NCI-H526 (cell line): ENCODE measurements around the gene CACHD1.

ENCODE experiments used
- DNase-seq, 2 experiments: peaks; one replicate each; lab custom pipeline; 2025; lab: John Stamatoyannopoulos, UW

Gene CACHD1

GRCh38 chr1:64469977-64470664 is at the start of gene CACHD1:
CACHD1 (plus strand) TSS chr1:64470129; CDS start chr1:64470745, 616 bp downstream.
- peak; percentile 58 to 96 for DNase-seq

DNA sequence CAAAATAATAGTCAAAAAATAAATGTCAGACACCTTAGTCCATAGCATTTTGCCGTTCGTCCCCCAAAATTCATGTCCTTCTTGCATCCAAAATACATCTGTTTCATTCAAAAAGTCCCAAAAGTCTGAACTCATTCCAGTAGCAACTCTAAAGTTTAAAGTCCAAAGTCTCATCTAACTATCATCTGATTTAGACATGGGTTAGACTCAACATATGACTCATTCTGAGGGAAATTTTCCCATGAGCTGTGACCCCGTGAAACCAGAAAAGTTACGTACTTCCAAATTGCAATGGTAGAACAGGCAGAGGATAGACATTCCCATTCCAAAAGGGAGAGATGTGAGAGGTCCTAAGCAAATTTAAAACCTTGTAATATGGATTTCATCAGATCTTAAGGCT is 48.6 kb upstream of the CACHD1 start:
- no peak for DNase-seq

GRCh38 chr1:64423526-64423925 is 46.4 kb upstream of the CACHD1 start:
- no peak for DNase-seq

- DNase-seq = no peak
Observed at GRCh38 chr1:64424412-64424811, 45.5 kb upstream of the CACHD1 start.

GRCh38 chr1:64425521-64425920 is 44.4 kb upstream of the CACHD1 start:
- no peak for DNase-seq

DNA sequence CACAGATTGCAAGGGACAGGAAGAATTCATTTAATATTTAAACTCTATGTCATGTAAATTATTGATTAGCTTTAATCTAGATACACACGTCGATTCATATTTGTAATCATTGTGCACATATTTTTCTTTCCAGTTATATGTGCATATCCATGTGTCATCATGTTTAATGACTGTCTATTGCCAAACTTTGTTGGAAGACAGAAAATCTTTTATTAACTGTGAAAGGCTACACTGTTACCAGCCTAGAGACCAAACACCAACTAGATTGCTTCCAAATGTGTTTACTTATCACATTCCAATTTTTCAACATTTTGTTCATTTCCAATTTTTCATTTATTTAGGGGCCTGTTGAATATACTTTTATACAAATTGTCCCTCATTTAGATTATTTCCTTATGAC is 43.2 kb upstream of the CACHD1 start:
- no peak for DNase-seq

DNA sequence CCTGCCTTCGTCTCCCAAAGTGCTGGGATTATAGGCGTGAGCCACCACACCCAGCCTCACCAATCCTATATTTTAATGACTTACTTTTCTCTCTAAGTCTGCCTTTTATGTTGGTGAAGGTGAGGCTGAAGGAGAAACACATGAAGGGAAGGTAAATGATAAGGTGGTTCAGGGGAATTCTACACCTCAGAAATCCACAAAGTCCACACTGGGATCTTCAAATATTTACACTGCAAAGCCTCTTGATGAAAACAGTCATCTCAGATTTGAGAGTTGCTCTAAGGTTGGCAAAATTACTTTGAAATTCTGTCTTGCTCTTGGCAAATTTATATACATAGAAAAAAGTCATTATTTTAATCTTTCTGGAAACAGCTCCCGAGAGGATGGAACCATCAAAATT is 42.0 kb upstream of the CACHD1 start:
- no peak for DNase-seq

DNA sequence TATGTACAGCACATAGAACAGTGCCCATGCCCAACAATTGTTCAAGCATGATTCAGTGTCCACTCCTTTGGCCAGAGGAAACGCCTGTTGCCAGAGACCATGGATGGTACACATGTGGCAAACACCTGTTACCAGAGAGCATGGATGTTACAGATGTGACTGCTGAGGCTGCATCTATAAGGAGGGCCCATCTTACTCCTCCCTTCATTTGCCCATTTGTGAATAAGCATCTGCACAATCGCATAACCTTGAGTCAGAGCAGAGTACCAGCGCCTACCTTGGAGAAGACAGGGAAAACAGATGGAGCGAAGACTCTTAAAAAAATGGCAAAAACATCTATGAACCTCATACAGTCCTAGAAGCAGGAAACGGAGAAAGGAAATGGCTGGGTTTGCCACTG is 36.6 kb upstream of the CACHD1 start:
- DNase-seq = no peak

- no peak for DNase-seq
Observed at GRCh38 chr1:64433747-64434146, 36.2 kb upstream of the CACHD1 start.

DNA sequence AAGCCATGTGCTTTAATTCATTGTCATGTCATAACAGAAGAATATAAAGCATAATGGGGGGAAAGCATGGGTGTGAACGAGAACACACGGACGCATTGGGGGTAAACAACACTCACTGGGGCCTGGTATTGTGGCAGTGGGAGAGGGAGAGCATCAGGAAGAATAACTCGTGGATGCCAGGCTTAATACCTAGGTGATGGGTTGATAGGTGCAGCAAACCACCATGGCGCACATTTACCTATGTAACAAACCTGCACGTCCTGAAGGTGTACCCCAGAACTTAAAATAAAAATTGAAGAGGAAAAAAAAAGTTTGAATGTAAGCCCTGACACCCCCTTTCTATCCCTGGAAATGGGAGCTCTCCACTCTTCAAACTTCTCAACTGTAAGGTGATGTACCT is 34.9 kb upstream of the CACHD1 start:
- no peak for DNase-seq

GRCh38 chr1:64437453-64437852 is 32.5 kb upstream of the CACHD1 start:
- DNase-seq = no peak

DNA sequence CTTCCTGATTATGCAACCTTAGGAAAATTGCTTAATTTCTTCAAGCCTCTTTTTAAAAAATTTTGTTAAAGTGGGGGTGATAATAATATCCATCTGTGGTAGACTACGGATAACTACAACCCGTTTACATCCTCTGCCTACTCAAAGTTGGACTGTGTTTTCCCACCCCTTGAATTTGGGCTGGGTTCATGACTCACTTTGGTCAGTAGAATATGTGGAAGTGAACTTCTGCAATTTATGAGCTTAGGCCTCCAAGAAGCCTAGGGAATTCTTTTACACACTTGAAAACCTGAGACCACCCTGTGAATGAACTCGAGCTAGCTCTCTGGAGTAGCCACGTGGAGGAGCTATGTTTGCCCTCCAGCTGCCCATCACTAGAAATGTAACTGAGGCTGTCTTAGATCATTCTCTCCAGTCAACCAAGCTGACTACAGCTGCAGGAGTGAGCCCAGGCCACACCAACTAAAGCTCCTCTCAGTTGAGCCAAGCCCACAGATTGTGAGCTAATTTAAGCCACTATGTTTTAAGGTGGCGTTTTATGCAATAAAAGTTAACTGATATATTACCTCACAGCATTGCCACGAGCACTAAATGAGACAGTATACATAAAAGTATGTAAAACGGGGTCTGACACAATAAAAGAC is 29.6 kb upstream of the CACHD1 start:
- no peak for DNase-seq

DNA sequence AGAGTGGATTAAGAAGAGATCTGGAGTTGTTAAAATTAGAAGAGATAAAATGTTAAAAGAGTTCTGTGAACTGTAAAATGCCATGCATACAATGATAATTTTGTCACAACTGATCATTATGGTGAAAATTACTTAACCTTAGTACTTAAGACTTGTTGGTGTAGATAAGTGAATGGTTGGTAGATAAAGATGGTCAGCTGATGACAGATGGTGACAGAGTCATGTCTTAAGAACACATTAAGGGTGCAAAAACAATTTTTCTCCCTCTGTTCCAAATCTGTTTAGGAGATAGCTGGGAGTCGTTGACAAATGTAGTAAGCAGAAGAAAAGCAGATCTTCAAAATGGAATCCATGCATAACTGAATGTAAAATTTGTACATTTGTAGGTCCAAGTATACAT is 18.5 kb upstream of the CACHD1 start:
- DNase-seq = no peak

- DNase-seq = no peak
Observed at GRCh38 chr1:64453688-64454087, 16.2 kb upstream of the CACHD1 start.

DNA sequence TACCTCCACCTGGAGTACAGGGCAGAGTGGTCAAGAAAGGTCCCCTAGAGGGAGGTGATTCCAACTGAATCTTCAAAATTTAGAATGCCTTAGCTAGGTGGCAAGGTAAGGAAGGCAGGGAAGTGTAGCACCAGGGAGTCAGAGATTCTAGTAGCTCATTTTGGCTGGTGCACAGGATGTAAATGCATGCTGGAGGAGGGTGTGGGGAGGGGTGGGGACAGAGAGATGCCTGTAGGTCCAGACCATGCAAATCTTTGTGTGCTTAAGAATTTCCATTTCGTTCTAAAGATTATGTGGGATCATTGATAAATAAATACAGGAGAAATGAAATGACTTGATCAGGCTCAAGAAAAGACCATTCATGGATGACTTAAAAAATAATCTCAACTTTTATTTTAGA is 11.0 kb upstream of the CACHD1 start:
- DNase-seq = peak; percentile 31 to 54

GRCh38 chr1:64459743-64460142 is 10.2 kb upstream of the CACHD1 start:
- DNase-seq = no peak

GRCh38 chr1:64466033-64466432 is 3.9 kb upstream of the CACHD1 start:
- no peak for DNase-seq

- peak; percentile 18 to 62 for DNase-seq
Observed at GRCh38 chr1:64469116-64469976, 583 bp upstream of the CACHD1 start.

GRCh38 chr1:64470665-64471217 is 812 bp downstream of the CACHD1 start:
- DNase-seq = peak in 1 of 2 experiments; percentile 51

- DNase-seq = peak in 1 of 2 experiments; percentile 55
Observed at GRCh38 chr1:64471218-64472039, 1.5 kb downstream of the CACHD1 start.

GRCh38 chr1:64472040-64472376 is 2.1 kb downstream of the CACHD1 start:
- DNase-seq = no peak

DNA sequence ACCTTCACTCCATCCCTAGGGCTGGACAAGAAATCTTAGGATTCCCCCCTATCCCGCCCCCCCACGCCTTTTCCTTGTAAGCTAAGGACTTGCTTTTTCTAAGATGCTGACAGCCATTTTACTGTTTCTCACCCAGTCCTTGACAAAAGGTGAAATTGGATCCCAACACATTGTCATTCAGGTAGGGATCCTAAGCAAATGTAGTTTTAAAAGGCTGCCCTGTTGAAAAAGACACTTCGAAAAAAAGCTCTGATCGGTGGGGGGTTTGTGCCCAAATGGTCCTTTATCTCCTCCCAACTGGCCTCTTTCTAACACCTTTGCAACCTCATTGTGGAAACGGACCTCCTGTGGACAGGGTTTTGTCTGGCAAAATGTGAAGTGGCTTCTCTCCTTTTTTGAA is 2.9 kb downstream of the CACHD1 start:
- DNase-seq = no peak
